Lower leg skin (tissue), 4 donors: ENCODE data around the gene CYTH1. TPM values are rescaled to one million over a fixed set of nuclear protein-coding genes. Genes with fewer than 3 reads are reported as not detected.

ENCODE experiments used
- DNase-seq, 2 donors: peaks; one replicate each; pipeline ENCODE4 v3.0.0-alpha.2; 2019; ENCODE audit warnings: low spot score in 2 of 2
- H3K4me3 ChIP-seq: fragments of 200-600 bp; sonication (generic); 2 replicates; pipeline ENCODE4 v1.5.1; 2017; ENCODE audit warnings: mild to moderate bottlenecking, low read depth; ENCODE audit not compliant: poor library complexity, severe bottlenecking
- CTCF ChIP-seq, 3 donors: fragments of 450-650 bp; IDR thresholded peaks; one replicate each; pipeline ENCODE4 v1.5.1; 2016; ENCODE audit warnings: antibody characterized with exemption in 3 of 3, mild to moderate bottlenecking in 3 of 3, moderate library complexity in 2 of 3
- POLR2A ChIP-seq, 2 donors: fragments of 450-650 bp; IDR thresholded peaks; one replicate each; pipeline ENCODE4 v1.6.1; 2016 to 2017; ENCODE audit warnings: antibody characterized with exemption in 2 of 2, mild to moderate bottlenecking in 1 of 2, moderate library complexity in 1 of 2
- WGBS, 2 donors: methylation state at CpG; one replicate each; pipeline ENCODE4 v1.1.5; 2018; 5-methylcytosine and 5-hydroxymethylcytosine counted together
- intact Hi-C: fragments of 100-400 bp; cut with DNase I; formaldehyde crosslinking; loops from one replicate; pipeline ENCODE4 v1.15.0; 2023; ENCODE audit warnings: low total_unique reads
- total RNA-seq, 4 donors: library from RNA; depleted of rRNA; stranded (reverse); fragments of >200 nt; gene quantifications; one replicate each; pipeline ENCODE4 v1.1.0, GENCODE V29; 2016

Gene CYTH1
- total RNA-seq, 4 donors from 2014 or later, result 53.7 to 79.4 (median 63.9) TPM

- WGBS, 2 donors, result 71 to 74% methylated on average over 14 of the region's 14 CpGs
- TF ChIP-seq CTCF (IDR thresholded peaks at IDR 0.05), result no peak
- TF ChIP-seq POLR2A (IDR thresholded peaks at IDR 0.05), result no peak
- intact Hi-C loops, result no loop called here
- H3K4me3 ChIP-seq, result no peak overlapping the region
- no peak for DNase-seq
These were observed 66.9 kb downstream of the CYTH1 start for GRCh38 chr17:78715000-78715771.

- intact Hi-C loops, result no loop called here
- 88 to 96% methylated on average over 3 to 4 of the region's 4 CpGs for WGBS, 2 donors
- TF ChIP-seq CTCF (IDR thresholded peaks at IDR 0.05) (no peak), POLR2A (IDR thresholded peaks at IDR 0.05) (no peak)
- DNase-seq, result no peak
- H3K4me3 ChIP-seq, result no peak overlapping the region
These were observed 67.5 kb downstream of the CYTH1 start for GRCh38 chr17:78714534-78714933.

- intact Hi-C loops, result no loop called here
- DNase-seq, result no peak
- WGBS, 2 donors, result 96 to 97% methylated on average over 2 of the region's 2 CpGs
- H3K4me3 ChIP-seq, result no peak overlapping the region
- no peak for TF ChIP-seq POLR2A (IDR thresholded peaks at IDR 0.05)
- TF ChIP-seq CTCF (IDR thresholded peaks at IDR 0.05), result no peak
These were observed 70.0 kb downstream of the CYTH1 start for GRCh38 chr17:78712043-78712442.

- WGBS, 2 donors, result 96% methylated on average over 4 of the region's 4 CpGs
- no peak for DNase-seq
- TF ChIP-seq CTCF (IDR thresholded peaks at IDR 0.05) (no peak), POLR2A (IDR thresholded peaks at IDR 0.05) (no peak)
- intact Hi-C loops, result no loop called here
- no peak overlapping the region for H3K4me3 ChIP-seq
These were observed 71.5 kb downstream of the CYTH1 start for GRCh38 chr17:78710607-78711006.

- DNase-seq, result no peak
- TF ChIP-seq POLR2A (IDR thresholded peaks at IDR 0.05), result no peak
- TF ChIP-seq CTCF (IDR thresholded peaks at IDR 0.05), result no peak
- H3K4me3 ChIP-seq, result no peak overlapping the region
- 80 to 85% methylated on average over 4 of the region's 4 CpGs for WGBS, 2 donors
- intact Hi-C loops, result loop anchor here (10.0 kb wide), 1 partner anchor 215 kb away; no protein-coding TSS in a partner anchor
These were observed 72.3 kb downstream of the CYTH1 start for GRCh38 chr17:78709751-78710181.
